Common myeloid progenitor, CD34-positive (primary cell): ENCODE measurements around the gene MAPKAP1.
"Not testable (repeated sequence)": the region's sequence is repeated elsewhere in the genome, so short reads cannot be mapped to it uniquely, and the experiment has no call there.

Experiments used
- CTCF ChIA-PET: fragments of 350-600 bp; sonication (Branson Sonifier 250); formaldehyde crosslinking; loops from one replicate; lab custom pipeline; 2021; ENCODE audit warnings: antibody characterized with exemption; lab: Charles Lee
- POLR2A ChIA-PET: fragments of 350-600 bp; sonication (Branson Sonifier 250); formaldehyde crosslinking; loops from one replicate; lab custom pipeline; 2021; ENCODE audit warnings: antibody characterized with exemption; lab: Charles Lee
- DNase-seq, 3 donors: peaks; one replicate each; pipeline versions ENCODE4 v3.0.0 to v3.0.0-alpha.2; 2013
- H3K27ac ChIP-seq, 2 experiments: 1 replicate in 1 of 2; 2 replicates in 1 of 2; pipeline ENCODE4 v1.7.0; 2013; ENCODE audit warnings: inconsistent platforms in 2 of 2, low read length in 2 of 2, mild to moderate bottlenecking in 2 of 2, low read depth in 1 of 2, moderate library complexity in 1 of 2; ENCODE audit not compliant: severe bottlenecking in 2 of 2, insufficient read depth in 1 of 2, poor library complexity in 1 of 2
- H3K27me3 ChIP-seq, 5 experiments: replicated peaks in 2 of 5; 1 replicate in 3 of 5; 2 replicates in 2 of 5; pipeline versions ENCODE4 v1.6.1 to v1.7.0; 2013; ENCODE audit warnings: low read length in 4 of 5, mild to moderate bottlenecking in 2 of 5, moderate library complexity in 2 of 5, inconsistent platforms in 1 of 5; ENCODE audit not compliant: insufficient read depth in 5 of 5, control insufficient read depth in 4 of 5
- H3K36me3 ChIP-seq, 4 experiments: 1 replicate in 2 of 4; 2 replicates in 2 of 4; pipeline versions ENCODE4 v1.6.1 to v1.7.0; 2013; ENCODE audit warnings: low read length in 3 of 4, control low read depth in 1 of 4, mild to moderate bottlenecking in 1 of 4; ENCODE audit not compliant: control insufficient read depth in 4 of 4, insufficient read depth in 4 of 4
- H3K4me1 ChIP-seq, 4 experiments: 1 replicate in 3 of 4; 2 replicates in 1 of 4; pipeline versions ENCODE4 v1.6.1 to v1.7.1; 2013; ENCODE audit warnings: low read length in 3 of 4, mild to moderate bottlenecking in 3 of 4, control low read depth in 1 of 4, inconsistent platforms in 1 of 4, moderate library complexity in 1 of 4; ENCODE audit not compliant: control insufficient read depth in 4 of 4, insufficient read depth in 4 of 4; ENCODE audit errors: control extremely low read depth in 1 of 4
- H3K4me3 ChIP-seq, 7 experiments: 1 replicate in 4 of 7; 2 replicates in 3 of 7; pipeline versions ENCODE4 v1.5.1 to v1.7.0; 2013; ENCODE audit warnings: mild to moderate bottlenecking in 7 of 7, low read length in 6 of 7, moderate library complexity in 6 of 7, inconsistent platforms in 2 of 7, low read depth in 2 of 7, control low read depth in 1 of 7; ENCODE audit not compliant: insufficient read depth in 4 of 7, control insufficient read depth in 1 of 7; ENCODE audit errors: extremely low read depth in 1 of 7
- H3K9me3 ChIP-seq, 5 experiments: 1 replicate in 4 of 5; 2 replicates in 1 of 5; pipeline versions ENCODE4 v1.6.1 to v1.7.1; 2013; ENCODE audit warnings: low read length in 4 of 5, mild to moderate bottlenecking in 2 of 5, inconsistent platforms in 1 of 5, low read depth in 1 of 5, moderate library complexity in 1 of 5; ENCODE audit not compliant: control insufficient read depth in 4 of 5, insufficient read depth in 2 of 5; ENCODE audit errors: control extremely low read depth in 1 of 5
- WGBS: methylation state at CpG from one replicate; pipeline ENCODE4 v1.1.5; 2013; ENCODE audit not compliant: insufficient coverage; 5-methylcytosine and 5-hydroxymethylcytosine counted together

The MAPKAP1 gene

DNA sequence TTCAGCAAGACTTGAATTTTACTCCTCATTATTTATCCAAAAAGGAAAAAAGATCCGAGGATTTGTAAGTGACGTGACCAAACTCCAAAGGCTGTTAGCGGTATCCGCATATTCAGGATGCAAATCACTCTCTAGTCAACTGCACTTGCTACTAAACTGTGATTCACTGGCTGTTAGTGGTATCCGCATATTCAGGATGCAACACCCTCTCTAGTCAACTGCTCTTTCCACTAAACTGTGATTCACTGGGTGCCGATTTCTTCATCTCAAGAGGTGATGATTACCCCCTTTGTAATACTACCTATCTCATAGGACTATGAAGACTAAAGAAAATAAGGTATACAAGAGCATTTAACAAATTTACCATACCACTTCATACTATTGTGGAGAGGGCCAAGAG, 5.7 kb downstream of the MAPKAP1 start:
- no peak for DNase-seq

GRCh38 chr9:125700791-125701190, 6.2 kb downstream of the MAPKAP1 start:
- peaks cover 2 to 6% (median 4%) of the 10 kb centered on the region in 4 experiments for H3K36me3 ChIP-seq
- POLR2A ChIA-PET, result interaction anchor here (0.6 kb wide), 2 partner anchors 83 to 476 kb away, joined by 3 to 4 read pairs; no protein-coding TSS in a partner anchor
- no peaks in the 10 kb centered on the region for H3K27me3 ChIP-seq
- WGBS, result 89% methylated on average over 1 of the region's 2 CpGs
- CTCF ChIA-PET, result no interaction called here
- H3K9me3 ChIP-seq, result no peaks in the 10 kb centered on the region
- peak in 2 of 3 donors; percentile 6 to 7 for DNase-seq
- H3K4me3 ChIP-seq, result no peak overlapping the region
- no peak overlapping the region for H3K27ac ChIP-seq
- peaks cover 0 to 6% (median 3%) of the 10 kb centered on the region in 4 experiments for H3K4me1 ChIP-seq

More for the DNA sequence above, 5.7 kb downstream of the MAPKAP1 start:
- Histone ChIP-seq H3K27me3 (no peaks in the 10 kb centered on the region), H3K4me1 (peaks cover 4 to 12% (median 9%) of the 10 kb centered on the region in 4 experiments), H3K36me3 (peaks cover 2 to 5% (median 4%) of the 10 kb centered on the region in 4 experiments), H3K27ac (no peak overlapping the region), H3K9me3 (no peaks in the 10 kb centered on the region), H3K4me3 (no peak overlapping the region)
- ChIA-PET CTCF (no interaction called here), POLR2A (interaction anchor here (0.6 kb wide), 1 partner anchor 476 kb away, joined by 3 read pairs; no protein-coding TSS in a partner anchor)
- WGBS, result 92% methylated on average over 5 of the region's 6 CpGs

DNA sequence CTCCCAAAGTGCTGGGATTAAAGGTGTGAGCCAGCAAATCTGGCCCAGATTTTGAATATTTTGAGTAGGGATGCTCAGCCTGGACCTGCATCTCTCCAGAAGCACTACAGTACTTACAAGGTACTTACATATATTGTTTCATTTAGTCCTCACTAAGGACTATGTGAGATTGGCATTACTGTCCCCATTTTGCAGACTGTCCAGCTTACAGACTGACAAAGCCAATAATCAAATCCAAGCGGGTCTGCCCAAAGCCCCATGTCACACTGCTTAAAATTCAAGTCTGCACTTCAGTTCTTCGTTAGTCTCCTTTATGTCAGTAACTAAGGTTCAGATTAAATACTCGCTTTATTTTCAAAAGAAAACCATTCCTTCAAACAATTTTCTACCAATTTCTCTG, 7.1 kb downstream of the MAPKAP1 start:
- ChIA-PET CTCF (no interaction called here), POLR2A (no interaction called here)
- peaks cover 2 to 6% (median 4%) of the 10 kb centered on the region in 4 experiments for H3K36me3 ChIP-seq
- no peak for DNase-seq
- no peak overlapping the region for H3K27ac ChIP-seq
- peaks cover 0 to 3% (median 0%) of the 10 kb centered on the region in 4 experiments for H3K4me1 ChIP-seq
- H3K4me3 ChIP-seq, result no peak overlapping the region
- no peaks in the 10 kb centered on the region for H3K9me3 ChIP-seq
- H3K27me3 ChIP-seq, result no peaks in the 10 kb centered on the region
- 100% methylated on average over 2 of the region's 3 CpGs for WGBS

DNA sequence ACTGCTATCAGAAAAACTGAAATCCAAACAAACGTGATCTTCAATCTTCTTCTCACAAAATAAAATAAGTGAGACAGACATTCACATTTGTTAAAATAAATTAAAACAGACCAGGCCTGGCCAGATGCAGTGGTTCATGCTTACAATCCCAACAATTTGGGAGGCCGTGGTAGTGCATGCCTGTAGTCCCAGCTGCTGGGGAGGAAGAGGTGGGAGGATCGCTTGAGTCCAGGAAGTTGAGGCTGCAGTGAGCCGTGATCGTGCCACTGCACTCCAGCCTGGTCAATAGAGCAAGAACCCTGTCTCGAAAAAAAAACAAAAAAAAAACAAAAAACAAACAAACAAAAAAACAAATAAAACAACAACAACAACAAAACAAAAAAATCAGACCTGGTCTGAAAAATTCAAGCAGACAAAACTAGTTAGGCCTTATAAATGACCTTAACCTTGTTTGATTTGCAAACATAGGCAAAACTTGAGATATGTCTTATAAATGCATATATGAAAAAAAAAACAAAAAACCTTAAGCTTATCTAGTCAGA, 10.8 kb downstream of the MAPKAP1 start:
- POLR2A ChIA-PET, result no interaction called here

DNA sequence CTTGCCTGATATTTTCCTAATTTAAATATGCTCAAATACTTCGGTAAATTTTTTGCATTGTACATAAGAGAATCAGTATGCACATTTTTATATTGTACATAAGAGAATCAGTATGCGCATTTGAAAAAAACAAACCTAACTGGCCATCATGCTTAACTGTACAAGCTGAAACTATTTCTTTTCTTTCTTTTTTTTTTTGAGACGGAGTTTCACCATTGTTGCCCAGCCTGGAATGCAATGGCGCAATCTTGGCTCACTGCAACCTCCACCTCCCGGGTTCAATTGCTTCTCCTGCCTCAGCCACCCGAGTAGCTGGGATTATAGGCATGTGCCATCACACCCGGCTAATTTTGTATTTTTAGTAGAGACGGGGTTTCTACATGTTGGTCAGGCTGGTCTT, 11.5 kb downstream of the MAPKAP1 start:
- CTCF ChIA-PET, H3K4me1 ChIP-seq, H3K27me3 ChIP-seq, H3K9me3 ChIP-seq, H3K27ac ChIP-seq, H3K36me3 ChIP-seq, POLR2A ChIA-PET, H3K4me3 ChIP-seq, DNase-seq: not testable (repeated sequence)
- WGBS, result 97% methylated on average over 6 of the region's 8 CpGs

More for the DNA sequence above, 10.8 kb downstream of the MAPKAP1 start:
- Histone ChIP-seq H3K9me3 (no peaks in the 10 kb centered on the region), H3K4me1 (peaks cover 0 to 3% (median 0%) of the 10 kb centered on the region in 4 experiments), H3K27ac (no peak overlapping the region), H3K27me3 (no peaks in the 10 kb centered on the region), H3K36me3 (peaks cover 0 to 2% (median 0%) of the 10 kb centered on the region in 4 experiments), H3K4me3 (no peak overlapping the region)
- CTCF ChIA-PET, result no interaction called here
- no peak for DNase-seq
- WGBS, result 100% methylated on average over 3 of the region's 6 CpGs

GRCh38 chr9:125694478-125694877, 12.5 kb downstream of the MAPKAP1 start:
- no peaks in the 10 kb centered on the region for H3K27me3 ChIP-seq
- no peaks in the 10 kb centered on the region for H3K9me3 ChIP-seq
- H3K36me3 ChIP-seq, result peaks cover 0 to 2% (median 0%) of the 10 kb centered on the region in 4 experiments
- H3K27ac ChIP-seq, result no peak overlapping the region
- no peak for DNase-seq
- H3K4me3 ChIP-seq, result no peak overlapping the region
- ChIA-PET CTCF (no interaction called here), POLR2A (no interaction called here)
- H3K4me1 ChIP-seq, result peaks cover 0 to 5% (median 0%) of the 10 kb centered on the region in 4 experiments
- WGBS, result 100% methylated on average over 2 of the region's 3 CpGs

GRCh38 chr9:125693492-125693891, 13.5 kb downstream of the MAPKAP1 start:
- CTCF ChIA-PET, H3K27ac ChIP-seq, POLR2A ChIA-PET, H3K9me3 ChIP-seq, H3K4me1 ChIP-seq, H3K36me3 ChIP-seq, DNase-seq, H3K27me3 ChIP-seq, H3K4me3 ChIP-seq: not testable (repeated sequence)
- 71% methylated on average over 4 of the region's 10 CpGs for WGBS
